Neutrophil (primary cell): ENCODE results near the gene C19orf44.

Source experiments
- H3K27ac ChIP-seq: fragments of 200-600 bp; sonication (generic); 2 replicates; pipeline ENCODE4 v1.5.1; 2016; ENCODE audit warnings: mild to moderate bottlenecking, moderate library complexity
- H3K27me3 ChIP-seq: fragments of 200-600 bp; sonication (generic); 2 replicates; pipeline ENCODE4 v1.6.0; 2016; ENCODE audit warnings: mild to moderate bottlenecking
- H3K36me3 ChIP-seq: fragments of 200-600 bp; sonication (generic); 2 replicates; pipeline ENCODE4 v1.5.1; 2017
- H3K4me1 ChIP-seq, 2 experiments: fragments of 200-600 bp in 1 of 2; sonication (generic) in 1 of 2; 1 replicate in 1 of 2; 2 replicates in 1 of 2; pipeline versions ENCODE4 v1.5.1 to v1.6.1; 2013 to 2016; ENCODE audit warnings: low read depth in 1 of 2, low read length in 1 of 2, mild to moderate bottlenecking in 1 of 2, moderate library complexity in 1 of 2; ENCODE audit not compliant: control insufficient read depth in 1 of 2, insufficient read depth in 1 of 2
- H3K4me3 ChIP-seq, 2 experiments: fragments of 200-600 bp in 1 of 2; sonication (generic) in 1 of 2; 1 replicate in 1 of 2; 2 replicates in 1 of 2; pipeline ENCODE4 v1.5.1; 2013 to 2016; ENCODE audit warnings: low read depth in 1 of 2, low read length in 1 of 2, mild to moderate bottlenecking in 1 of 2, moderate library complexity in 1 of 2
- H3K9me3 ChIP-seq: fragments of 200-600 bp; sonication (generic); 2 replicates; pipeline ENCODE4 v1.5.1; 2016
- CTCF ChIP-seq: fragments of 200-600 bp; sonication (generic); IDR thresholded peaks from 2 replicates; pipeline ENCODE4 v1.5.1; 2016; ENCODE audit warnings: antibody characterized with exemption

The C19orf44 gene

GRCh38 chr19:16562608-16563025 lies 66.4 kb downstream of the C19orf44 start:
- no peaks in the 10 kb centered on the region for H3K9me3 ChIP-seq
- H3K36me3 ChIP-seq: peaks cover 63% of the 10 kb centered on the region
- TF ChIP-seq CTCF: no peak
- no peaks in the 10 kb centered on the region for H3K27me3 ChIP-seq
- H3K27ac ChIP-seq: no peak overlapping the region
- peaks cover 8 to 11% of the 10 kb centered on the region in 2 experiments for H3K4me1 ChIP-seq
- H3K4me3 ChIP-seq: no peak overlapping the region

- peaks cover 8 to 11% of the 10 kb centered on the region in 2 experiments for H3K4me1 ChIP-seq
- peaks cover 71% of the 10 kb centered on the region for H3K36me3 ChIP-seq
- no peak overlapping the region for H3K4me3 ChIP-seq
Measured at GRCh38 chr19:16564842-16565241, 68.6 kb downstream of the C19orf44 start.

GRCh38 chr19:16566161-16566560 lies 70.0 kb downstream of the C19orf44 start:
- H3K36me3 ChIP-seq: peaks cover 74% of the 10 kb centered on the region

More at GRCh38 chr19:16564842-16565241, 68.6 kb downstream of the C19orf44 start:
- H3K9me3 ChIP-seq: no peaks in the 10 kb centered on the region
- H3K27me3 ChIP-seq: no peaks in the 10 kb centered on the region
- no peak overlapping the region for H3K27ac ChIP-seq
- TF ChIP-seq CTCF: no peak

GRCh38 chr19:16566702-16567101 lies 70.5 kb downstream of the C19orf44 start:
- Histone ChIP-seq H3K4me3 (peak overlapping the region in 1 of 2 experiments; percentile 26), H3K36me3 (peaks cover 69% of the 10 kb centered on the region), H3K27ac (peak overlapping the region; percentile 86), H3K4me1 (peaks cover 18 to 25% of the 10 kb centered on the region in 2 experiments), H3K9me3 (no peaks in the 10 kb centered on the region), H3K27me3 (no peaks in the 10 kb centered on the region)
- TF ChIP-seq CTCF: no peak

More at GRCh38 chr19:16566161-16566560, 70.0 kb downstream of the C19orf44 start:
- Histone ChIP-seq H3K4me1 (peaks cover 12 to 19% of the 10 kb centered on the region in 2 experiments), H3K27ac (peak overlapping the region; percentile 86), H3K9me3 (no peaks in the 10 kb centered on the region), H3K27me3 (no peaks in the 10 kb centered on the region), H3K4me3 (peak overlapping the region in 1 of 2 experiments; percentile 26)
- no peak for TF ChIP-seq CTCF

GRCh38 chr19:16569609-16570320 lies 73.6 kb downstream of the C19orf44 start:
- Histone ChIP-seq H3K27me3 (no peaks in the 10 kb centered on the region), H3K36me3 (peaks cover 46% of the 10 kb centered on the region), H3K4me3 (no peak overlapping the region), H3K9me3 (no peaks in the 10 kb centered on the region), H3K4me1 (peaks cover 37 to 48% of the 10 kb centered on the region in 2 experiments), H3K27ac (no peak overlapping the region)
- TF ChIP-seq CTCF: no peak
